OCI-LY3 (cell line): ENCODE results near the gene NKD2.

Source experiments
- EZH2phosphoT487 ChIP-seq: fragments of 200-600 bp; shearing (Covaris generic); IDR thresholded peaks from 2 replicates; pipeline ENCODE4 v1.6.1; 2018; ENCODE audit warnings: antibody characterized with exemption, mixed run types, low read depth
- TF ChIP-seq, protein P1 (sequence below): fragments of 200-600, 300-600 bp; sonication (generic); IDR thresholded peaks from 2 replicates; pipeline ENCODE4 v1.5.1; 2014; ENCODE audit warnings: antibody characterized with exemption, low read length, low read depth

GRCh38 chr5:978693-979092, 29.9 kb upstream of the NKD2 start:
- TF ChIP-seq, protein P1, sequence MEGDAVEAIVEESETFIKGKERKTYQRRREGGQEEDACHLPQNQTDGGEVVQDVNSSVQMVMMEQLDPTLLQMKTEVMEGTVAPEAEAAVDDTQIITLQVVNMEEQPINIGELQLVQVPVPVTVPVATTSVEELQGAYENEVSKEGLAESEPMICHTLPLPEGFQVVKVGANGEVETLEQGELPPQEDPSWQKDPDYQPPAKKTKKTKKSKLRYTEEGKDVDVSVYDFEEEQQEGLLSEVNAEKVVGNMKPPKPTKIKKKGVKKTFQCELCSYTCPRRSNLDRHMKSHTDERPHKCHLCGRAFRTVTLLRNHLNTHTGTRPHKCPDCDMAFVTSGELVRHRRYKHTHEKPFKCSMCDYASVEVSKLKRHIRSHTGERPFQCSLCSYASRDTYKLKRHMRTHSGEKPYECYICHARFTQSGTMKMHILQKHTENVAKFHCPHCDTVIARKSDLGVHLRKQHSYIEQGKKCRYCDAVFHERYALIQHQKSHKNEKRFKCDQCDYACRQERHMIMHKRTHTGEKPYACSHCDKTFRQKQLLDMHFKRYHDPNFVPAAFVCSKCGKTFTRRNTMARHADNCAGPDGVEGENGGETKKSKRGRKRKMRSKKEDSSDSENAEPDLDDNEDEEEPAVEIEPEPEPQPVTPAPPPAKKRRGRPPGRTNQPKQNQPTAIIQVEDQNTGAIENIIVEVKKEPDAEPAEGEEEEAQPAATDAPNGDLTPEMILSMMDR: no peak
- TF ChIP-seq EZH2phosphoT487: no peak
